Neural progenitor cell (in vitro differentiated cells): ENCODE measurements around the gene CDH2. TPM values are rescaled to one million over a fixed set of nuclear protein-coding genes. Genes with fewer than 3 reads are reported as not detected.

Source experiments
- DNase-seq: peaks from one replicate; pipeline ENCODE4 v3.0.0-alpha.2; 2016; ENCODE audit warnings: low spot score
- H2AFZ ChIP-seq: fragments of 200-600 bp; sonication (generic); replicated peaks from 2 replicates; pipeline ENCODE4 v1.6.1; 2016; ENCODE audit warnings: antibody characterized with exemption
- H3F3A ChIP-seq: fragments of 200-600 bp; sonication (generic); 2 replicates; pipeline ENCODE4 v1.6.1; 2016; ENCODE audit warnings: antibody characterized with exemption, low read depth
- H3K27ac ChIP-seq: fragments of 200-600 bp; sonication (generic); 2 replicates; pipeline ENCODE4 v1.5.1; 2016; ENCODE audit warnings: mild to moderate bottlenecking
- H3K27me3 ChIP-seq: fragments of 200-600 bp; sonication (generic); 2 replicates; pipeline ENCODE4 v1.6.1; 2016; ENCODE audit warnings: mild to moderate bottlenecking, moderate library complexity
- H3K36me3 ChIP-seq: fragments of 200-600 bp; sonication (generic); 2 replicates; pipeline ENCODE4 v1.5.1; 2016
- H3K4me1 ChIP-seq: fragments of 200-600 bp; sonication (generic); 2 replicates; pipeline ENCODE4 v1.6.1; 2016; ENCODE audit warnings: mixed run types
- H3K4me2 ChIP-seq: fragments of 200-600 bp; sonication (generic); 2 replicates; pipeline ENCODE4 v1.6.1; 2016
- H3K4me3 ChIP-seq: fragments of 200-600 bp; sonication (generic); 2 replicates; pipeline ENCODE4 v1.5.1; 2016
- H3K79me2 ChIP-seq: fragments of 200-600 bp; sonication (generic); 2 replicates; pipeline ENCODE4 v1.6.1; 2016; ENCODE audit warnings: low read depth
- H3K9ac ChIP-seq: fragments of 200-600 bp; sonication (generic); 2 replicates; pipeline ENCODE4 v1.6.1; 2016
- H3K9me3 ChIP-seq: fragments of 200-600 bp; sonication (generic); 2 replicates; pipeline ENCODE4 v1.5.1; 2016; ENCODE audit warnings: low read depth
- H4K20me1 ChIP-seq: fragments of 200-600 bp; sonication (generic); 2 replicates; pipeline ENCODE4 v1.6.1; 2016; ENCODE audit warnings: low read depth
- H3K27ac Mint-ChIP-seq: 3 replicates; pipeline ENCODE4 v1.8.0; 2021; ENCODE audit warnings: mixed read lengths
- H3K27me3 Mint-ChIP-seq: 2 replicates; pipeline ENCODE4 v1.8.0; 2022; ENCODE audit warnings: low read depth, mild to moderate bottlenecking, inconsistent platforms, moderate library complexity, mixed read lengths; ENCODE audit not compliant: insufficient read depth
- H3K36me3 Mint-ChIP-seq: 3 replicates; pipeline ENCODE4 v1.8.0; 2021; ENCODE audit warnings: mixed read lengths
- H3K4me1 Mint-ChIP-seq: 3 replicates; pipeline ENCODE4 v1.8.0; 2021; ENCODE audit warnings: mixed read lengths
- H3K4me3 Mint-ChIP-seq: 3 replicates; pipeline ENCODE4 v1.8.0; 2021; ENCODE audit warnings: mild to moderate bottlenecking, moderate library complexity, mixed read lengths
- H3K9me3 Mint-ChIP-seq: 3 replicates; pipeline ENCODE4 v1.8.0; 2020; ENCODE audit warnings: mixed read lengths
- EZH2 ChIP-seq: fragments of 200-600 bp; sonication (generic); IDR thresholded peaks from 2 replicates; pipeline ENCODE4 v1.6.1; 2017; ENCODE audit warnings: antibody characterized with exemption, mild to moderate bottlenecking, moderate library complexity
- EZH2phosphoT487 ChIP-seq: fragments of 200-600 bp; sonication (generic); IDR thresholded peaks from 2 replicates; pipeline ENCODE4 v1.6.1; 2017; ENCODE audit warnings: antibody characterized with exemption
- total RNA-seq: library from RNA; depleted of rRNA; stranded (reverse); fragments of >200 nt; gene quantifications from 2 replicates; pipeline ENCODE4 v1.2.3, GENCODE V29; 2015; ENCODE audit warnings: low replicate concordance
- TF ChIP-seq, protein P1 (sequence below): fragments of 200-600 bp; sonication (generic); IDR thresholded peaks from 2 replicates; pipeline ENCODE4 v1.5.1; 2017; ENCODE audit warnings: antibody characterized with exemption, mild to moderate bottlenecking

The CDH2 gene
- total RNA-seq, 1 donor from 2014 or later = 459 TPM

DNA sequence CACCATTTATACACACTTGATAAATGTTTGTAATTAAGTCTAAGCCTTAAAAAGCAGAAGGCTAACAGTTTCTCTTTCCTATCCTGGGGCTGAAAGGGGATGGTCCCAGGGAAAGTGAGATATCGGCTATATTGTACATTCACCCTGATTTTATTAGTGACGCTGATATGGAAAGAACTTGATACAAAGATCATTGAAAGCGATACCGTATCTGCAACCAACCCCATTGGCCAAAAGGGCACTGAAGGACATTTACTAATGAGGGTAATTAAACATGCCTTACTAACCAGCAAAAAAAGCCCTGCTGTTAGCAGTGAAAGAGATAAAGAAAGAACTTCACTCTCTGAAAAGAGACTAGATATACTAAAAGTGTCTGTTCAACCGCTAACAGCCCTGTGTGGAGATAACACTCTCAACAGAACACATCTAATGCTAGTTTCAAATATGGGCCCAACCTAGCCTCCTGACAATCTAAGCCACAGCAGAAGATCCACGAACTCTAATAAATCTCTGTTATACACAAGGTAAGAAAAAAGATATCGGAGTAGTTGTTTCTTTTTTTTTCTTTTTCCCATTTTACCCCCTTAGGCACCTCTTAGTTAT is 200.0 kb downstream of the CDH2 start:
- Mint-ChIP-seq H3K4me1 (no peaks in the 10 kb centered on the region), H3K27ac (no peak overlapping the region)
- H3K36me3 ChIP-seq = peaks cover 32% of the 10 kb centered on the region

DNA sequence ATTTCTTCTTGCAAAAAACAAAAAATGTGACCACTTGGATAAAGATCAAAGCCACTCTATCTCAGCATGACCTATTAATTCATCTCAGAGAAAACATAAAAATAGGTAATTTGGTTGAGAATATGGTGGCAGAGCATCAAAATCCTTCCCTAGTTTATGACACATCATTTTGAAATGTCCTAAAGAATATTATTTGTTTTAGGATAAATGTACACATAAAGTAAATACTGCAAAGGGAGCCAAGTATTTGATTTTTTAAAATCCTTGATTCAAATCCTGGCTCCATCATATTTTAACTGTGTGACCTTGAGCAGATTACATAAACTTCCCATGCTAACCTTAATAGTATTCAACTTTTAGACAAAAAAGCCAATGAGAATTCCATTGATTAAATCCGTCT is 206.6 kb downstream of the CDH2 start:
- Histone ChIP-seq H3F3A (no peaks in the 10 kb centered on the region), H4K20me1 (no peaks in the 10 kb centered on the region), H3K4me1 (peaks cover 6% of the 10 kb centered on the region), H3K9ac (no peak overlapping the region), H3K27me3 (no peaks in the 10 kb centered on the region), H3K79me2 (peaks cover 6% of the 10 kb centered on the region), H3K4me3 (no peak overlapping the region), H3K4me2 (no peak overlapping the region), H3K9me3 (no peaks in the 10 kb centered on the region), H3K36me3 (peaks cover 10% of the 10 kb centered on the region), H2AFZ (no peak overlapping the region), H3K27ac (no peak overlapping the region)
- no peak overlapping the region for H3K27ac Mint-ChIP-seq
- H3K4me1 Mint-ChIP-seq = peaks cover 15% of the 10 kb centered on the region
- H3K36me3 Mint-ChIP-seq = peaks cover 86% of the 10 kb centered on the region
- DNase-seq = no peak
- no peaks in the 10 kb centered on the region for H3K9me3 Mint-ChIP-seq
- H3K4me3 Mint-ChIP-seq = no peak overlapping the region
- H3K27me3 Mint-ChIP-seq = no peaks in the 10 kb centered on the region
- TF ChIP-seq, protein P1, sequence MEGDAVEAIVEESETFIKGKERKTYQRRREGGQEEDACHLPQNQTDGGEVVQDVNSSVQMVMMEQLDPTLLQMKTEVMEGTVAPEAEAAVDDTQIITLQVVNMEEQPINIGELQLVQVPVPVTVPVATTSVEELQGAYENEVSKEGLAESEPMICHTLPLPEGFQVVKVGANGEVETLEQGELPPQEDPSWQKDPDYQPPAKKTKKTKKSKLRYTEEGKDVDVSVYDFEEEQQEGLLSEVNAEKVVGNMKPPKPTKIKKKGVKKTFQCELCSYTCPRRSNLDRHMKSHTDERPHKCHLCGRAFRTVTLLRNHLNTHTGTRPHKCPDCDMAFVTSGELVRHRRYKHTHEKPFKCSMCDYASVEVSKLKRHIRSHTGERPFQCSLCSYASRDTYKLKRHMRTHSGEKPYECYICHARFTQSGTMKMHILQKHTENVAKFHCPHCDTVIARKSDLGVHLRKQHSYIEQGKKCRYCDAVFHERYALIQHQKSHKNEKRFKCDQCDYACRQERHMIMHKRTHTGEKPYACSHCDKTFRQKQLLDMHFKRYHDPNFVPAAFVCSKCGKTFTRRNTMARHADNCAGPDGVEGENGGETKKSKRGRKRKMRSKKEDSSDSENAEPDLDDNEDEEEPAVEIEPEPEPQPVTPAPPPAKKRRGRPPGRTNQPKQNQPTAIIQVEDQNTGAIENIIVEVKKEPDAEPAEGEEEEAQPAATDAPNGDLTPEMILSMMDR = no peak
- TF ChIP-seq EZH2phosphoT487 = no peak
- TF ChIP-seq EZH2 = no peak

More for the DNA sequence above, 200.0 kb downstream of the CDH2 start:
- Histone ChIP-seq H3K9me3 (no peaks in the 10 kb centered on the region), H3K4me1 (no peaks in the 10 kb centered on the region), H3K27ac (peak overlapping the region; percentile 18), H2AFZ (no peak overlapping the region), H3K79me2 (peaks cover 40% of the 10 kb centered on the region), H3K27me3 (no peaks in the 10 kb centered on the region), H4K20me1 (no peaks in the 10 kb centered on the region), H3F3A (peaks cover 2% of the 10 kb centered on the region), H3K4me2 (no peak overlapping the region), H3K4me3 (no peak overlapping the region), H3K9ac (no peak overlapping the region)
- peaks cover 83% of the 10 kb centered on the region for H3K36me3 Mint-ChIP-seq
- TF ChIP-seq EZH2phosphoT487 = no peak
- TF ChIP-seq EZH2 = no peak
- TF ChIP-seq, protein P1 = no peak
- peaks cover 2% of the 10 kb centered on the region for H3K27me3 Mint-ChIP-seq
- no peak for DNase-seq
- no peak overlapping the region for H3K4me3 Mint-ChIP-seq
- H3K9me3 Mint-ChIP-seq = peaks cover 10% of the 10 kb centered on the region

DNA sequence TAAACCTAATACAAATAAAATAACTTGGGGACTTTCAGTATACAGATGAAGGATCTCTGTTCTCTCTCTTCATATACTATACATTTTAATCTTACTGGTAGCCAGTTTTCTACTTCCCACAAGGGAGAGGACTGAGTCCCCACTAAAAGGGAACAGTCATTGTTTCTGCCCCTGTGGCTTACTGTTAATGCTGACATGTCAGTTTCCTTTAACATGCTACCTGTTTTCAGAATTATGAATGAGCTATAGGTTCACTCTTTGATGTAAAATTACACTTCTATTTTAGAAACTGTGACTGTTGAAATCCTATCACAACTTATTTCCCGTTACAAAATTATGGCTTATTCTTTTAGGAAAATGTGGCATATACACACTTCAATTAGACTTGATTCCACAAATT is 207.7 kb downstream of the CDH2 start:
- Mint-ChIP-seq H3K27ac (no peak overlapping the region), H3K4me3 (no peak overlapping the region), H3K4me1 (peaks cover 15% of the 10 kb centered on the region), H3K36me3 (peaks cover 86% of the 10 kb centered on the region), H3K9me3 (no peaks in the 10 kb centered on the region), H3K27me3 (no peaks in the 10 kb centered on the region)
- Histone ChIP-seq H3F3A (peaks cover 4% of the 10 kb centered on the region), H3K79me2 (peaks cover 6% of the 10 kb centered on the region), H3K36me3 (peaks cover 17% of the 10 kb centered on the region), H4K20me1 (no peaks in the 10 kb centered on the region), H3K9me3 (no peaks in the 10 kb centered on the region), H2AFZ (no peak overlapping the region), H3K4me2 (no peak overlapping the region), H3K27ac (peak overlapping the region; percentile 38), H3K27me3 (no peaks in the 10 kb centered on the region), H3K4me1 (peaks cover 6% of the 10 kb centered on the region), H3K4me3 (no peak overlapping the region), H3K9ac (no peak overlapping the region)
- no peak for DNase-seq
- TF ChIP-seq EZH2phosphoT487 (no peak), EZH2 (no peak)
- TF ChIP-seq, protein P1 = no peak
